Esophagus squamous epithelium (tissue), 4 donors: ENCODE measurements around the gene CLEC10A.

Experiments used
- CTCF ChIP-seq, 6 experiments: fragments of 450-650 bp in 4 of 6; fragments of 200-600 bp in 2 of 6; sonication (generic) in 2 of 6; IDR thresholded peaks; one replicate each; pipeline ENCODE4 v1.5.1; 2016 to 2019; ENCODE audit warnings: antibody characterized with exemption in 6 of 6, mild to moderate bottlenecking in 4 of 6, moderate library complexity in 4 of 6
- POLR2A ChIP-seq, 4 donors: fragments of 450-650 bp; IDR thresholded peaks; one replicate each; pipeline ENCODE4 v1.6.1; 2017; ENCODE audit warnings: antibody characterized with exemption in 4 of 4, mild to moderate bottlenecking in 4 of 4, moderate library complexity in 3 of 4

- TF ChIP-seq CTCF (IDR thresholded peaks at IDR 0.05) = no peak
- no peak for TF ChIP-seq POLR2A (IDR thresholded peaks at IDR 0.05)
These were observed 36.9 kb downstream of the CLEC10A start for GRCh38 chr17:7043182-7043496.
